SH-SY5Y (cell line): ENCODE measurements around the gene ZC3H18.

Experiments used
- GATA2 ChIP-seq: IDR thresholded peaks from 2 replicates; pipeline ENCODE4 v1.6.1; 2011; ENCODE audit warnings: mild to moderate bottlenecking, low read depth, low read length
- GATA3 ChIP-seq: IDR thresholded peaks from 2 replicates; pipeline ENCODE4 v1.6.1; 2011; ENCODE audit warnings: low read depth, mild to moderate bottlenecking, low read length, moderate library complexity

DNA sequence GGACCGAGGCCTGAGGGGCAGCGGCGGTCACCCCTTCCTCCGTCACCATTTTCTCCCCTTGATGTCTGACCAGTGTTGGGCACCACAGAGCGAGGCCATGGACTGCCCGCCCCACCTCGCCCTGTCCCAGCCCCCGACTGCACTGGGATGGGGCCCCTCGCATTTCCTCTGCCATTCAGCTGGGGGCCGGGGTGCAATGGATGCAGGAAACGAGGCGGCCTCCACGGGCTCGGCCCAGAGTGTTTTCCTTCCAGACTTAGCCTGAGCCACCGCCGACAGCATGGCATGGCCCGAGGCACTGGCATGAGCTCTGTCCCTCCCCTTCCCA is 44.6 kb upstream of the ZC3H18 start:
- TF ChIP-seq GATA3 (no peak), GATA2 (no peak)
